Nucleus accumbens (tissue), 56 donors: Measurements from ENCODE around the gene SLC26A2.
"Not testable (repeated sequence)": the region's sequence is repeated elsewhere in the genome, so short reads cannot be mapped to it uniquely, and the experiment has no call there.

Experiments
- DNase-seq, 56 donors: peaks; one replicate each; lab custom pipeline; 2025; lab: John Stamatoyannopoulos, UW

Gene SLC26A2

DNA sequence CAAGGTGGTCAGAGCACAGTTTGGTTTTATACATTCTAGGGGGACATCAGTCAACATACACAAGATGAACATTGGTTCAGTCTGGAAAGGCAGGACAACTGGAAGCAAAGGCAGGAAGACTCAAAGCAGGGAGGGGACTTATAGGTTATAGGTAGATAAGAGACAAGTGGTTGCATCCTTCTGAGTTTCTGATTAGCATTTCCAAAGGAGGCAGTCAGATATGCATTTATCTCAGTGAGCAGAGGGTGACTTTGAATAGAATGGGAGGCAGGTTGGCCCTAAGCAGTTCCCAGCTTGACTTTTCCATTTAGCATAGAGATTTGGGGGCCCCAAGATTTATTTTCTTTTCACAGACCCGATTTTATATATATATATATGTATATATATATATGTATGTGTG lies 67.5 kb downstream of the SLC26A2 start:
- not testable (repeated sequence) for DNase-seq

DNA sequence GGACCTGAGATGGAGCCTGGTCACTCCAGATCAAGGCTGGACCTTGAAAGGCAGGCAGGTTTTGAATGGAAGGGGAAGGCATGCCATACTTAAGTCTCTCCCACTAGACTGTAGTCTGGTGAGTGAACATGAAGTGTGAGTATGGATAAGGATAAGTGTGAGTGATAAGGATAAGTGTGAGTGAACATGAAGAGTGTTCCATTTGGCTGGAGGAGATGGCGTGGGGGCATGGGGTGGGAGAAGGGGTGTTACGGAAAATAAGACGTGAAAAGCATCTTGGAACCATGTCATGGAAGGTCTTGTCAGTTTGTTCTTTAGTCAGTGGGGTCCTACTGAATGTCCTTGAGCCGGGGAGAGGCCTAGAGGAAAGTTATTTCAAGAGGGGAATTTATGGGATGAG lies 72.8 kb downstream of the SLC26A2 start:
- no peak for DNase-seq

DNA sequence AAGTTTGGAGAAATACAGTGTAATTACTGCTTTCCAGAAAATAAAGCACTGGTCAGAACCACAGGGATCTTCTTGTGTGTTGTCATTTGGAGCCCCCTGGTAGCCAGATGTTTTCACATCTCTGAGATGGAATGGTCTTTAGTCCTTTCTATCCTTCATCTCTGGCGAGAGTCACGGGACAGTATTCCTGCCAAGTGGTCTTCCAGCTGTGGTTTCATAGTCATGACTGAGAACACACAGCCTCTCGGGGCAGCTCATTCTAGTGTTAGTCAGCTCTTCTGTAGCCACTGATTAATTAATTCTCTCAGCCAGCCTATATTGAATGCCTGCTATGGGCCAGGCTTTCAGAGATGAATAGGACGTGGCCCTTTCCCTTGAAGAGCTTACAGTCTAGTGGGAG lies 74.1 kb downstream of the SLC26A2 start:
- DNase-seq = peak in 1 of 56 donors; percentile 5

DNA sequence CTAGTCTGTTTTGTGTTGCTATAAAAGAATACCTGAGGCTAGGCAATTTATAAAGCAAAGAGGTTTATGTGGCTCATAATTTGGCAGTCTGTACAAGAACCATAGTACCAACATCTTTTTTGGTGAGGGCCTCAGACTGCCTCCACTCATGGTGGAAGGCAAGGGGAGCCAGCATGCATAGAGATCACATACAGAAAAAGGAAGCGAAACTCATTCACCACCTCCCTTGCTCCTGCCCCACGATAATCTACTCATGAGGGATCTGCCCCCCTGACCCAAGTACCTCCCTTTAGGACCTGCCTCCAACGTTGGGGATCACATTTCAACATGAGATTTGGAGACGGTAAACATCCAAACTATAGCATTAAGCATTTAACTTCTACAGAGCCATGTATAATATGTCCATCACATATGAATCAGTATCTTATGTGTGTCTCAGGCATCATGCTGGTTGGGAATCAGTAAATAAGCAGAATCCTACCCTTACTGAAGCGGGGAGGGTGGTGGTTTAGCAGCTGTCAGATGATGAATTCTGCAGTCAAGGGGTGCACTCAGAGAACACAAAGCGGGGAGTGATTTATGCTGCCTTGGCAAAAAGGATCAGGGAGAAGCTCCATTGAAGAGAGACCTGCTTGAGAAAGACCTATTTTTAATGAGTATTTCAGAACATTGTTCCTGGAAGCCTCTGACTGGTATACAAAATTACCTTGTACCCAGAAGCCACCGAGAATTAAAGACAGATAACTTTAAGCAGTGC lies 74.8 kb downstream of the SLC26A2 start:
- DNase-seq = no peak

DNA sequence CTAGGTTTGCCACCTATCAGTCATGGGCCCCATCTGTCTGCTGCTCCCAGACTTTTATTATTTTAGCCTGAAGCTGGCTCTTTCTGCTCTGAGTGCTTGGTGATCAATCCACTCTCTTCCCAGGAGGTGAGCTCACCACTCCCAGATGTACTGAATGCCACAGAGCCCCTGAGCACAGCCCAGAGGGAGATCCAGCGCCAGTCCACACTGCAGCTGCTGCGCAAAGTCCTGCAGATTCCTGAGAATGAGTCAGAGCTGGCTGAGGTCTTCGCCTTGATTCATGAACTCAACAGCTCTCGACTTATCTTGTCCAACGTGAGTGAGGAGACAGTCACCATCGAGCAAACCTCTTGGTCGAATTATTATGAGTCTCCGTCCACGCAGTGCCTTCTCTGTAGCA lies 76.0 kb downstream of the SLC26A2 start:
- no peak for DNase-seq
